NCI-H1436 treated with DMSO at 0.1 percent for 48 hours (cell line): ENCODE data around the gene HPS4.

ENCODE experiments used
- DNase-seq: peaks from one replicate; lab custom pipeline; 2025; lab: John Stamatoyannopoulos, UW

HPS4 gene

DNA sequence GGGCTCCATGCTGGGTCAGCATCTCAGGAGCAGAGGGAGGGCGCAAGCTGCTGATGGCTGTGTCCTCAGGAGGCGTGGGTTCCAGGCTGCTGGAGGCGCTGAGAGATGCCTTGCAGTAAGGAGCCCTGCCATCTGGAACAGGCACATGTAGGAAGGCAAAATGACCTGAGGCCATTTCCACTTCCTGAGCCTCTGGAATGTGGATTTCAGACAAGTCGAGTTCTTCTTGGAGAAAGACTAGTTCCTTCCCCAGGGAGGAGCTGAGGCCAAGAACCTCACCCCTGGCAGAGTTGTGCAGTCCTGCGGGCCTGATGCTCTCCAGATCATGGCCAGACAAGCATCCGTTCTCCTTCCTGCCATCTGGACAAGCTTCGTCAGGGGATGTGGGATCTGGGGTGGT is 19.3 kb downstream of the HPS4 start:
- no peak for DNase-seq

DNA sequence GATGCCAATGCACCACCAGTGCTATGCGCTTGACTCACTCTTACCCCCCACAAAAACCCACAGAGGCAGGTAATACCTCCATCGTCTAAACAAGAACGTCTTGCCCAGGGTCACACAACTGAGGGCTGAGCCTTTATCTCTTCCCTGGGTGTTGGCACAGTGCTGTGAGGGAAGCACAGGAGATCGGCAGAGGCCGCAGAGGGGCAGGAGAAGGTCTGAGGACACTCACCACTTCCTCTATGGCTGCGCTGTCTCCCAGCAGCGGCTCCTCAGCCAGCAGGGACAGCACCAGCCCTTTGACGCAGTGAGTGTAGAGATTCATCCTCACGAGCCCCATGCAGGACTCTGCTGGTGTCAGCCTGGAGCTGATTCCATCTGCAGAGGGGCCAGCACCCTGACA is 19.9 kb downstream of the HPS4 start:
- DNase-seq: no peak

GRCh38 chr22:26463101-26463661 is 20.4 kb downstream of the HPS4 start:
- no peak for DNase-seq

DNA sequence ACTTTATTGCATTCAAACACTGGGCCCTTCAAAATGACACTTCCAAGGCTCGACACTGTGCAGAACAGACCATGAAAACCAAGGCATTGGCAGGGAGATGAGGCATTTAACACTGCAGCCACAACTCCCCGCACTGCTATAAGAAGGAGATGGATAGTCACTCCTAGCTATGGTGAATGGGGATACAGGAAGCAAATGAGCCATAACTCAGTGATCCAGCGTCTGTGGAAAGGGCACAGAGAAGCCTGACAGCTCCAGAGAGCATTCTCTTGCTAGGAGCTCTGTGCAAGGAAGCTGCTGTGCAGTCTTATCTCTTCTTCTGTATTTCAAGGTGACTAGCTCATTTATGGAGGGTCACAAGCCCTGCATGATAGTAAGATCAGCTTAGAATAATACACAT is 20.9 kb downstream of the HPS4 start:
- no peak for DNase-seq

DNA sequence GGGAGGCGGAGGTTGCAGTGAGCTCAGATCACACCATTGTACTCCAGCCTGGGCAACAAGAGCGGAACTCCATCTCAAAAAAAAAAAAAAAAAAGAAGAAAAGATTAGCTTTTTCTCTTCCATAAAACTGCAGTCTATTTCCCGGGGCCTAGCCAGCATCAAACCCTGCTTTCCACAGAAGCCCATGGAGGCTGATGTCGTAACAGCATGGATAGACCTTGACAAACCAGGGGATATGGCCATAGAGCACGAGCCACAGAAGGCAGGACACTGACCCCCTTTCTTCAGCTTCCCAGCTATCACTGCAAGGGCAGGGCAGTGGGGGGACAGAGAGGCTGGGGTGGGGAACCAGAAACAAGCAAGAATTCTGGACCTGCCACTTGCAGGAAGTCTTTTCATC is 21.5 kb downstream of the HPS4 start:
- DNase-seq: no peak

- DNase-seq: no peak
These were observed 22.3 kb downstream of the HPS4 start for GRCh38 chr22:26461188-26461810.

- no peak for DNase-seq
These were observed 23.4 kb downstream of the HPS4 start for GRCh38 chr22:26460202-26460601.

DNA sequence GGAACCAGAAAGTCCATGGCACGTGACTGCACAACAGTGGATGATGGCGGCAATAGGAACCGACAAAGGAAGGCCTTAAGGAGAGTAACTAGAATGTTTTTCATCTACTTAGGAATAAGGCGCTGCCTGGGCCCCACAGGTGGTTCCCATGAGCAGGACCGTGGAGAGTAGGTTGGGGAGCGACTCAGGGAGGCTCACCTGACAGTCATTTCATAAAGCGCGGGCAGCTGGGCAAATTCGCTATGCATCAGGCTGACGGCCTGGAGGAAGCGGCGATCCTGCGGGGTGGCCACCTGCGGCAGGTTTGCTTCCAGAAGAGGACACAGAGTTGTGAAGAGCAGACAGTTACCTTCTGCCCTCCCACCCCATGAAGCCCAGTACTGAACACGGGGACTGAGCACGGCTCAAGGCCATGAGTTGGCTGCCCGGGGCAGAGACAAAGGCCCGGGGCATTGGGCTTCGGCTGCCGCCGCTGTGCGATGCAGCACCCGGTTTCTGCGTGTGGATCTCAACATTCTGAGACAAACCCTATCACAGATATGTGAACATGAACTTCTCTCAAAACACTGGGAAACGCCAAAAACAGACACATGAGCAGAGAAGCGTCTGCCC is 25.8 kb downstream of the HPS4 start:
- no peak for DNase-seq

GRCh38 chr22:26453812-26454500 is 29.6 kb downstream of the HPS4 start:
- DNase-seq: no peak

DNA sequence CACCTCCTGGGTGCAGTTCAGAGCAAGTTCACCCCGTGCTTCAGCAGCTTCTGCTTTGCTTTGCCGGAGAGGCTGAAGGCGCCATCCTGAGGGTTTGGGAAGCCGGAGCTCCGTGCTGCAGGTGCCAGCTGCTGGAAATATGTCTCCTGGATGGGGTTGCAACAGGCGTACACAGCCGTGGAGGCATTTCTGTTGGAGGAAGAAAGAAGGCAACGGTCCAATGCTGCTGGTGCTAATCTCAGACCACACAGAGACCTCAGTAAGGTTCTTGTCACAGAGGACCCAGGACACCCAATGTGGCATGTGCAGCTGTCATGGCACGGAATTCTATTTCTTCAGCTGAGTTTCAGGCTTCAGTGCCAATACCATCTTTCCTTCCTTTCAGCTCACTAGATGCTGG is 30.4 kb downstream of the HPS4 start:
- no peak for DNase-seq

DNA sequence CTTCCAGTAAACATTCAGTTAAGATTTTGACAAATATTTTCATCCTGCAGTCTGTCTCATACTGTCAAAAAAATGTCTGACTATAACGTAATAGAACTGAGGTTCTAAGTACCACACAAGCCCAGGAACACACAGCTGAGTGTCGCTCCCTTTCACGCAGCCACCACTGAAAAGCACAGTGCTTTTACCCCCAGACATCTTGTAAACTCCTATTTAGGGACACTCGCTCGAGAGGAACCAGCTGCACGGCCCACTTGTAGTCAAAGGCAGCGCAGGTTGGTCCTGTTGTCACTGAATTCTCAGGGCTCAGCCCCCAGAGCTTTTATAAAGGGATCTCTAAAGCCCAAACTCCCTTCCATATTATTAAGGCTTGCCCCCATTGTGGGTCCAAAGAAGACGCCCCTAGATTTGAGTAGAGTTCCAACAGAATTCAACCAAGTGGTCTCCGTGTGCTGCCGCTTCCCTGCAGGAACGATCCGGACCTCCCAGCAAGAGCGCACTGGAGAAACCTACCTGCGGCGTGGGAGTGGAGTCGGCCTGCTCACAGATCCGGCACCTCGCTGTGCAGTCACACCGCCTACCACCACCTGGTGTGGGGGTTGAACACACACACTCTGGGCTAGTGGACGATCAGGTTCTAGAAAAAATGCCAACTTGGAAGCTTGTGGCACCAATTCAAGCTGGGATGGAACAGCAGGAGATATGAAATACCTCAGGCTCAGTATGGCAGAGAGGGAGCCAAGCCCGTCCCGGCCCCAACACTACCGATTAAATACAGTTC is 31.2 kb downstream of the HPS4 start:
- DNase-seq: no peak

- no peak for DNase-seq
These were observed 33.0 kb downstream of the HPS4 start for GRCh38 chr22:26450453-26451185.

DNA sequence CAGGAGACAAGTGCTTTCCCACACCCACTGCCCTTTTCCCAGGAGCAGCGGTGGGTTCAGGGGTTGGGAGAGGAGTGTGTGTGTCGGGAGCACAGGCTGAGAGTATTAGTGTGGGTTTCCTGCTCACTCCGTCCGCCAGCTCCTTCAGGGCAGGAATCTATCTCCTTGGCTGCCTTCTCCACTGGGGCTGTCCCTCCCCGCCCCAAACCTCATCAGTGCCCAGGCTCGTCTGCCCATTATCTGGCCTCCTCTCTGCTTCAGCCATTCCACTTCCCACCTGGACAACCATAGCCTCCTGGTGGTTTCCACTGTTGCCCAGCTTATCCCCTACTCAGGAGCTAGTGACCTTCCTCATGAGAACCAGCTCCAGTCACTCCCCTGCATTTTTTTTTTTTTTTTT is 34.6 kb downstream of the HPS4 start:
- no peak for DNase-seq

GRCh38 chr22:26448334-26448733 is 35.2 kb downstream of the HPS4 start:
- no peak for DNase-seq

GRCh38 chr22:26447584-26448329 is 35.8 kb downstream of the HPS4 start:
- DNase-seq: no peak

DNA sequence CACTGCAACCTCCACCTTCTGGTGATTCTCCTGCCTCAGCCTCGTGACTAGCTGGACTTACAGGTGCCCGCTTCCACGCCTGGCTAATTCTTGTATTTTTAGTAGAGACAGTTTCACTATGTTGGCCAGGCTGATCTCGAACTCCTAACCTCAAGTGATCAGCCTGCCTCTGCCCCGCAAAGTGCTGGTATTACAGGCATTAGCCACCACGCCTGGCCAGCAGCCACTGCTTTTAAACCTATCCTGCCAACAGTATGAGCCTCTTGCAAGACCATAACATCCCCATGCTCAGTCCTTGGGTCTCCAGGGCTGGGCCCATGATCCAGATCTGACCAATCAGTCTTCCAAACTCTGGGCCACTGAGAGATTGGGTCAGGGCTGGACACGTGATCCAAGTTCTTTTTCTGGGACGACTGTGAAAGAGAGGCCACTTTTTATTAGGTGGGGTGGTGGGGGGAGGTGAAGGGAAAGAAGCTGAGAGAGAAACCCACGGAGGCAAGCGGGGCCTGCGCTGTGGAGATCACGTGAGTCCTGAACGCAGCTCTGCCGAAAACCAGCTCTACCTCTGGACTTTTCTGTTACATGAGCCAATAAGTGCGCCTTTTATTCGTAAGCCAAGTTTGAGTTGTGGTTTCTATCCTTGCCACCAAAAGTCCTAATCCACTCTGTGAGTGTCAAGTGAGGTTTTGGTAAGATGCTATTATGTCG is 36.6 kb downstream of the HPS4 start:
- DNase-seq: no peak

DNA sequence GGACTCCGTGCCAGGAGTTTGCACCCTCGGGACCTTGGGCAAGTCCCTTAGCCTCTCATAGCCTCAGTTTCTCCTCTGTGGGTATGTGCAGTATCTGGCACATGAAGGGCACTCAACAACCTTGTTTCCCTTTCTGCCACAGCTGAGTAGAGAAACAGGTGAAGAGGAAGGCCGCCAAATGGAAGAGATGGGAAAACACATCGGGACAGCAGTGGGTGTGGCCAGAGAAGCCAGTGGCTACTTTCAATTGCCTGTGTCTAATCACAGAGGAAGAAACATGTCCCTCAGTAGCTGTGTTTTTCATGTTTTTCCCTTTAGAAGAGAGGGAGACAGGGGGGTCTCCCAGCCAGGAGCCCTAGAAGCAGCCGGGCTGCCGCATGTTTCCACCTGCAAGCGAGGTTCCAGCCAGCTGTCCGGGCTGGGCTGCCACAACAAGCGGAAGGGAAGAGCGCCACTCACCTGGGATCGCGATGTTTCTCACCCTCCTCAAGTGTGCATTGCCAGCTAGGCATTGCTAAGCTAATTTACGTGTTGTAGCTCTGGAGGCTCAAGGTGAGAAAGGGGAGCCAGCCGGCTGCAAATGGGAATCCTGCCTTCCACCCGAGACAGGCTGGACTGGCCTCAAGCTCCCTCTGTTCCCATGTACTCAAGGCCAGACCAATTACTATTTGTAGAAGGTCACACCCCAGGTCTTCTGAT is 37.9 kb downstream of the HPS4 start:
- DNase-seq: no peak

GRCh38 chr22:26444777-26445176 is 38.8 kb downstream of the HPS4 start:
- DNase-seq: no peak

GRCh38 chr22:26443901-26444690 is 39.5 kb downstream of the HPS4 start:
- DNase-seq: no peak
